H1 (cell line): ENCODE measurements around the gene NLRC5. TPM values are rescaled to one million over a fixed set of nuclear protein-coding genes. Genes with fewer than 3 reads are reported as not detected.
A peak's percentile ranks its signal among the peaks of the same experiment; 100 is the strongest.

Experiments
- CTCF ChIA-PET: fragments of 300-600 bp; sonication (Branson Sonifier 250); formaldehyde crosslinking; loops from one replicate; lab custom pipeline; 2021; ENCODE audit not compliant: partially characterized antibody; lab: Charles Lee
- POLR2A ChIA-PET: fragments of 300-600 bp; sonication (Branson Sonifier 250); formaldehyde crosslinking; loops from one replicate; lab custom pipeline; 2021; ENCODE audit warnings: inconsistent platforms; ENCODE audit not compliant: partially characterized antibody; lab: Charles Lee
- DNase-seq, 2 experiments: peaks; one replicate each; pipeline versions ENCODE4 v3.0.0 to v3.0.0-alpha.2; 2010 to 2022; ENCODE audit warnings: low spot score in 2 of 2, low read depth in 1 of 2, mixed read lengths in 1 of 2
- FAIRE-seq: peaks from 2 replicates; lab custom pipeline; 2011; peaks lifted over from hg19 to GRCh38; lab: Jason Lieb, UNC
- H2AFZ ChIP-seq: 2 replicates; pipeline ENCODE4 v1.8.1; 2012; ENCODE audit warnings: low read length, inconsistent platforms
- H2AK5ac ChIP-seq: 2 replicates; pipeline ENCODE4 v1.6.1; 2013; ENCODE audit warnings: low read depth, low read length
- H2BK120ac ChIP-seq: replicated peaks from 2 replicates; pipeline ENCODE3; 2013; ENCODE audit warnings: low read depth, low read length, inconsistent platforms
- H2BK12ac ChIP-seq: 2 replicates; pipeline ENCODE4 v1.6.1; 2013; ENCODE audit warnings: low read depth, low read length
- H2BK15ac ChIP-seq: 2 replicates; pipeline ENCODE4 v1.6.1; 2013; ENCODE audit warnings: low read length
- H2BK20ac ChIP-seq: 2 replicates; pipeline ENCODE4 v1.6.1; 2013; ENCODE audit warnings: low read length
- H2BK5ac ChIP-seq: 2 replicates; pipeline ENCODE4 v1.6.1; 2013; ENCODE audit warnings: low read depth, low read length
- H3K14ac ChIP-seq: 2 replicates; pipeline ENCODE4 v1.6.1; 2013; ENCODE audit warnings: inconsistent platforms; ENCODE audit not compliant: insufficient read length
- H3K18ac ChIP-seq: 2 replicates; pipeline ENCODE4 v1.6.1; 2013; ENCODE audit warnings: low read length; ENCODE audit errors: extremely low read depth
- H3K23ac ChIP-seq: 2 replicates; pipeline ENCODE4 v1.6.1; 2013; ENCODE audit warnings: inconsistent platforms; ENCODE audit not compliant: insufficient read length
- H3K23me2 ChIP-seq: 2 replicates; pipeline ENCODE4 v1.6.1; 2013; ENCODE audit warnings: low read depth, low read length
- H3K27ac ChIP-seq: 2 replicates; pipeline ENCODE4 v1.6.1; 2011; ENCODE audit warnings: low read depth, low read length, inconsistent platforms
- H3K27me3 ChIP-seq, 4 experiments: replicated peaks in 1 of 4; 1 replicate in 1 of 4; 2 replicates in 3 of 4; pipeline versions ENCODE4 v1.6.1 to v1.8.1; 2011 to 2013; ENCODE audit warnings: low read length in 3 of 4, mild to moderate bottlenecking in 3 of 4, inconsistent platforms in 2 of 4, mixed read lengths in 2 of 4, moderate library complexity in 1 of 4; ENCODE audit not compliant: control insufficient read depth in 3 of 4, insufficient read depth in 3 of 4; ENCODE audit errors: extremely low read depth in 1 of 4
- H3K36me3 ChIP-seq, 4 experiments: 2 replicates each; pipeline versions ENCODE4 v1.6.1 to v1.8.1; 2011 to 2013; ENCODE audit warnings: mild to moderate bottlenecking in 4 of 4, low read length in 3 of 4, moderate library complexity in 2 of 4, control low read depth in 1 of 4, inconsistent platforms in 1 of 4; ENCODE audit not compliant: insufficient read depth in 4 of 4, control insufficient read depth in 2 of 4
- H3K4ac ChIP-seq: replicated peaks from 2 replicates; pipeline ENCODE3; 2013; ENCODE audit warnings: low read length, low read depth, mixed read lengths, inconsistent platforms; ENCODE audit not compliant: insufficient read length
- H3K4me1 ChIP-seq, 4 experiments: replicated peaks in 1 of 4; 1 replicate in 1 of 4; 2 replicates in 3 of 4; pipeline versions ENCODE4 v1.6.1 to v1.8.1; 2011 to 2013; ENCODE audit warnings: low read length in 3 of 4, inconsistent platforms in 2 of 4, mixed read lengths in 1 of 4; ENCODE audit not compliant: insufficient read depth in 4 of 4, control insufficient read depth in 3 of 4
- H3K4me2 ChIP-seq, 2 experiments: 2 replicates each; pipeline versions ENCODE4 v1.6.1 to v1.8.1; 2011 to 2013; ENCODE audit warnings: low read depth in 2 of 2, low read length in 2 of 2, control low read depth in 1 of 2, inconsistent platforms in 1 of 2, mild to moderate bottlenecking in 1 of 2; ENCODE audit not compliant: insufficient read depth in 1 of 2
- H3K4me3 ChIP-seq, 4 experiments: fragments of 200-600, 300-600 bp in 1 of 4; sonication (generic), shearing (Covaris generic), sonication (Bioruptor Twin) in 1 of 4; 2 replicates each; pipeline versions ENCODE4 v1.5.1 to v1.8.1; 2011 to 2016; ENCODE audit warnings: low read length in 4 of 4, low read depth in 3 of 4, control low read depth in 2 of 4, inconsistent platforms in 2 of 4, mild to moderate bottlenecking in 2 of 4, mixed read lengths in 1 of 4, moderate library complexity in 1 of 4; ENCODE audit not compliant: insufficient read depth in 2 of 4; ENCODE audit errors: extremely low read depth in 1 of 4
- H3K56ac ChIP-seq: replicated peaks from 2 replicates; pipeline ENCODE3; 2013; ENCODE audit warnings: low read depth, mild to moderate bottlenecking, mixed read lengths, low read length, inconsistent platforms; ENCODE audit not compliant: insufficient read length
- H3K79me1 ChIP-seq: 2 replicates; pipeline ENCODE4 v1.6.1; 2013; ENCODE audit warnings: low read depth, low read length, control low read depth
- H3K79me2 ChIP-seq, 2 experiments: 2 replicates each; pipeline versions ENCODE4 v1.6.1 to v1.8.1; 2012 to 2013; ENCODE audit warnings: low read length in 2 of 2, mild to moderate bottlenecking in 2 of 2, inconsistent platforms in 1 of 2; ENCODE audit not compliant: insufficient read depth in 2 of 2, control insufficient read depth in 1 of 2
- H3K9ac ChIP-seq, 4 experiments: replicated peaks in 1 of 4; 1 replicate in 1 of 4; 2 replicates in 3 of 4; pipeline versions ENCODE4 v1.6.1 to v1.8.1; 2011 to 2013; ENCODE audit warnings: low read depth in 3 of 4, low read length in 3 of 4, control low read depth in 2 of 4, mild to moderate bottlenecking in 2 of 4, moderate library complexity in 2 of 4, inconsistent platforms in 1 of 4; ENCODE audit errors: extremely low read depth in 1 of 4
- H3K9me3 ChIP-seq, 2 experiments: 2 replicates each; pipeline versions ENCODE4 v1.6.1 to v1.8.1; 2012 to 2013; ENCODE audit warnings: mild to moderate bottlenecking in 2 of 2, moderate library complexity in 2 of 2, control low read depth in 1 of 2, inconsistent platforms in 1 of 2, low read depth in 1 of 2, low read length in 1 of 2, mixed read lengths in 1 of 2; ENCODE audit not compliant: insufficient read depth in 2 of 2
- H4K20me1 ChIP-seq, 2 experiments: replicated peaks in 1 of 2; 2 replicates each; pipeline versions ENCODE3 to v1.8.1; 2011 to 2013; ENCODE audit warnings: inconsistent platforms in 2 of 2, low read length in 2 of 2, mild to moderate bottlenecking in 1 of 2; ENCODE audit not compliant: insufficient read depth in 2 of 2, control insufficient read depth in 1 of 2
- H4K5ac ChIP-seq: 2 replicates; pipeline ENCODE4 v1.6.1; 2013; ENCODE audit warnings: low read length, low read depth, mixed read lengths, inconsistent platforms; ENCODE audit not compliant: insufficient read length
- H4K8ac ChIP-seq: 2 replicates; pipeline ENCODE4 v1.8.0; 2013; ENCODE audit warnings: mild to moderate bottlenecking, moderate library complexity, low read length, inconsistent platforms; ENCODE audit not compliant: insufficient read depth; ENCODE audit errors: extremely low read depth
- H4K91ac ChIP-seq: replicated peaks from 2 replicates; pipeline ENCODE3; 2013; ENCODE audit warnings: low read length, mixed read lengths, inconsistent platforms; ENCODE audit not compliant: insufficient read length
- ASH2L ChIP-seq: fragments of 200-600, 300-600 bp; sonication (generic); IDR thresholded peaks from one replicate; pipeline ENCODE4 v1.7.1; 2017; ENCODE audit warnings: low read length
- CHD1 ChIP-seq: IDR thresholded peaks from 2 replicates; pipeline ENCODE4 v1.6.1; 2012; ENCODE audit warnings: low read depth, low read length, improper control_type of control experiment
- CREB1 ChIP-seq: IDR thresholded peaks from 2 replicates; pipeline ENCODE4 v1.6.1; 2012; ENCODE audit warnings: inconsistent platforms
- CTCF ChIP-seq, 3 experiments: IDR thresholded peaks; 1 replicate in 2 of 3; 2 replicates in 1 of 3; pipeline versions ENCODE4 v1.5.1 to v1.6.1; 2011; ENCODE audit warnings: low read length in 3 of 3, mild to moderate bottlenecking in 3 of 3, inconsistent platforms in 2 of 3, low read depth in 1 of 3, moderate library complexity in 1 of 3; ENCODE audit not compliant: insufficient read depth in 1 of 3; ENCODE audit errors: control extremely low read depth in 1 of 3
- FOSL1 ChIP-seq: IDR thresholded peaks from 2 replicates; pipeline ENCODE4 v1.6.1; 2011; ENCODE audit warnings: mild to moderate bottlenecking, low read depth, low read length, moderate library complexity; ENCODE audit not compliant: insufficient read depth
- SP1 ChIP-seq: IDR thresholded peaks from 2 replicates; pipeline ENCODE4 v1.6.1; 2011; ENCODE audit warnings: low read depth, low read length
- SUZ12 ChIP-seq: fragments of 200-600 bp; sonication (generic); IDR thresholded peaks from 2 replicates; pipeline ENCODE4 v1.6.1; 2012; ENCODE audit warnings: mild to moderate bottlenecking, inconsistent platforms, low read length, moderate library complexity, mixed read lengths
- USF2 ChIP-seq: IDR thresholded peaks from 2 replicates; pipeline ENCODE4 v1.6.1; 2011; ENCODE audit warnings: low read length, improper control_type of control experiment
- WGBS, 2 experiments: shearing (Covaris generic) in 1 of 2; methylation state at CpG; one replicate each; pipeline versions ENCODE4 v1.1.6 to v1.1.7; 2013 to 2015; ENCODE audit warnings: low lambda C conversion rate in 2 of 2, mixed read lengths in 2 of 2, inconsistent platforms in 1 of 2, low coverage in 1 of 2, missing lambda C conversion rate in 1 of 2; ENCODE audit not compliant: insufficient replicate concordance in 2 of 2, insufficient coverage in 1 of 2, insufficient read length in 1 of 2; ENCODE audit errors: extremely low coverage in 1 of 2, missing lambda C conversion rate in 1 of 2; 5-methylcytosine and 5-hydroxymethylcytosine counted together
- polyA plus RNA-seq, 7 experiments: library from polyadenylated mRNA; depleted of rRNA in 3 of 7; stranded (reverse) in 5 of 7; unstranded in 2 of 7; fragments of >200 nt in 5 of 7; fragments of 200-250 nt in 2 of 7; gene quantifications; 1 replicate in 5 of 7; 2 replicates in 1 of 7; 4 replicates in 1 of 7; pipeline versions ENCODE4 v1.2.1 to v1.2.3, GENCODE V29; 2011 to 2013; ENCODE audit warnings: missing spikeins in 2 of 7, mixed read lengths in 2 of 7
- total RNA-seq: library from RNA; stranded (reverse); fragmentation: NEBNext Ultra II Directional; extraction: Animal tissue kit (Norgen Biotek cat#: 25700); gene quantifications from 2 replicates; pipeline ENCODE4 v1.2.1, GENCODE V29; 2021

The NLRC5 gene
- total and polyA plus RNA-seq, 2 of the 8 experiments (the other 6 are each of a cell fraction or from before 2014, with no cell fraction given), result 2.2 to 3.2 TPM

- Histone ChIP-seq H2BK20ac (no peak overlapping the region), H4K8ac (no peak overlapping the region), H3K23me2 (peaks cover 7% of the 10 kb centered on the region; the same call in 1 of the 2 replicates), H3K4me3 (no peak overlapping the region), H3K4ac (peak overlapping the region; percentile 69), H3K14ac (no peak overlapping the region), H3K9me3 (no peaks in the 10 kb centered on the region), H2BK5ac (no peak overlapping the region), H3K18ac (no peak overlapping the region), H3K79me2 (no peaks in the 10 kb centered on the region), H3K56ac (no peak overlapping the region), H3K79me1 (no peaks in the 10 kb centered on the region), H2AK5ac (no peak overlapping the region), H3K27ac (no peak overlapping the region), H2BK120ac (no peak overlapping the region), H4K91ac (no peak overlapping the region), H3K4me2 (no peak overlapping the region), H3K4me1 (peaks cover 0 to 4% (median 2%) of the 10 kb centered on the region in 4 experiments; a peak in 2 of 7 replicates), H2BK12ac (no peak overlapping the region), H4K20me1 (peaks cover 2 to 4% of the 10 kb centered on the region in 2 experiments), H2AFZ (no peak overlapping the region), H4K5ac (no peak overlapping the region), H3K23ac (no peak overlapping the region), H3K27me3 (no peaks in the 10 kb centered on the region), H3K9ac (no peak overlapping the region), H3K36me3 (no peaks in the 10 kb centered on the region), H2BK15ac (no peak overlapping the region)
- 91% methylated on average over 8 of the region's 8 CpGs; no CpG with 5 or more reads in 1 of the 2 experiments for WGBS, 2 experiments
- CTCF ChIA-PET, result interaction anchor here (1.7 to 2.2 kb wide), 2 partner anchors 17 to 21 kb away, joined by 4 to 13 read pairs; no protein-coding TSS in a partner anchor
- POLR2A ChIA-PET, result no interaction called here
- DNase-seq (no peak), FAIRE-seq (no peak)
- TF ChIP-seq USF2 (no peak), CHD1 (no peak), FOSL1 (no peak), CREB1 (no peak), SUZ12 (no peak), SP1 (no peak), CTCF (IDR thresholded peaks at IDR 0.05; ENCODE audit: control extremely low read depth in 1 of 3, insufficient read depth in 1 of 3, low read depth in 1 of 3, low read length in 3 of 3) (no peak), ASH2L (no peak)
Observed at GRCh38 chr16:57062329-57062728, 73.0 kb downstream of the NLRC5 start.
